ENCODE measurements around the gene C3orf52.

GRCh38 chr3:112087746-112088145 lies 1.6 kb downstream of the C3orf52 start:
- no peak for TF ChIP-seq ETS1 (IDR thresholded peaks at IDR 0.05)
- TF ChIP-seq POLR2AphosphoS5 (IDR thresholded peaks at IDR 0.05; ENCODE audit: low read depth), result no peak
- no peak for TF ChIP-seq CTCF (conservative IDR thresholded peaks at IDR 0.05; ENCODE audit: low read depth in 2 of 2)
- no peak for TF ChIP-seq JUNB (IDR thresholded peaks at IDR 0.05; ENCODE audit: unreplicated experiment)
- TF ChIP-seq EZH2 (IDR thresholded peaks at IDR 0.05; ENCODE audit: low read depth, unreplicated experiment), result no peak

Data from GM23338 (cell line).